Activated CD8-positive, alpha-beta memory T cell treated with anti-CD3 and anti-CD28 coated beads, Interleukin-2, amount 50 U/mL, for 1 hour (primary cell): Measurements from ENCODE around the gene CD34.
"Not testable (repeated sequence)": the region's sequence is repeated elsewhere in the genome, so short reads cannot be mapped to it uniquely, and the experiment has no call there.

Source experiments
- DNase-seq: peaks from one replicate; pipeline ENCODE4 v3.0.0-alpha.2; 2020; ENCODE audit errors: extremely low read depth

CD34 gene

DNA sequence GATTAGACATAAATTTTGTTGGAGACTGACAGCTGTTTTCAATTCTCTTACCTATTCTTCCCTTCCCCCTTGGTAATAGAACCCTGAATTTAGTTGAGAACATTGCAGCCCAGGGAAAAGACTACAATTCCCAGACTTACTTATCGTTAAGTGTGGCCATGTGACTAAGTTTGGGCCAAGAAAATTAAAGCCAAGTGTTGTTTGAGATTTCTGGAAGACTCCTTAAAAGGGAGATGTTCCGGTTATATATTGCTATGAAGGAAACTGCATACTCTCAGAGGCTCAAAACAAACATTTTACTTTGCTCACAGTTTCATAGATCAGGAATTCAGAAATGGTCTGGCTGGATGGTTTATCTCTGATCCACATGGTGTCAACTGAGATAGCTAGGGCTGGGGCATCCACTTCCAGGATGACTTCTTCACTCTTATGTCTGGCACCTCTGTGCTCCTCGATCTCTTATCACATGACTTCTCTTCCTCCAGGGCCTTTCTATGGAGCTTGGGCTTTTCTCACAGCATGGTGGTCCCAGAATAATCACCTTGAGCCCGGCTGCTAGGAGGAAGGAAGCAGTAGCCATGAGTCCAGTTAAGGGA, 22.4 kb upstream of the CD34 start:
- DNase-seq: no peak

DNA sequence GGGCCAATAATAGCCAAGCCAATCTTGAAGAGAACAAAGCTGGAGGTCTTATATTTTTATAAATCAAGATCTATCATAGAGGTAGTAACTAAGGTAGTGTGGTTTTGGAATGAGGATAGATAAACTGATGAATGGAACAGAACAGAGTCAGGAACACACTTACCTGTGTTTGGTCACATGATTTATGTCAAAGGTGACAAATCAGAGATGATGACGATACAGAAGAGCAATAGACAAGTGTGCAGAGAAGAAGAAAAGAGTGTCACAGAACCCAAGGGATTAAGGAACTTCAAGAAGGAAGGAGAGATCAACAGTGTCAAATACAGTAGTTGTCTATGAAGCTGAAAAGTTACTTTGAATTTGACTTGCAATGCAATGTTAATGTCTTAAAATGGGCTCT, 16.1 kb upstream of the CD34 start:
- DNase-seq: no peak

DNA sequence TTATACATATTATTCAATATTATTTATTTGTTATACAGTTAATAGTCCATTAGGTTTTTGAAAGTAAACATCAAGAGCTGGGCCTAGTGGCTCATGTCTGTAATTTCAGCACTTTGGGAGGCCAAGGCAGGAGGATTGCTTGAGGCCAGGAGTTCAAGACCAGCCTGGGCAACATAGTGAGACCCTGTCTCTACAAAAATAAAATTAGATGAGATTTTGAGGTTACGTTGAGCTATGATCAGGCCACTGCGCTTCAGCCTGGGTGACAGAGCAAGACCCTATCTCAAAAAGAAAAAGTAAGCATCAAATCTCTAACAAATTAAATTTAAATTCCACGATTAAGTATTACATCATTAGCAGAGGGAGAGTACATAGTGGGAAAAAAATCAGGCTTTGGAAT, 15.0 kb upstream of the CD34 start:
- not testable (repeated sequence) for DNase-seq

GRCh38 chr1:207925210-207925609, 14.3 kb upstream of the CD34 start:
- no peak for DNase-seq

GRCh38 chr1:207923561-207923960, 12.6 kb upstream of the CD34 start:
- DNase-seq: no peak

- no peak for DNase-seq
Observed at GRCh38 chr1:207923121-207923520, 12.2 kb upstream of the CD34 start.

DNA sequence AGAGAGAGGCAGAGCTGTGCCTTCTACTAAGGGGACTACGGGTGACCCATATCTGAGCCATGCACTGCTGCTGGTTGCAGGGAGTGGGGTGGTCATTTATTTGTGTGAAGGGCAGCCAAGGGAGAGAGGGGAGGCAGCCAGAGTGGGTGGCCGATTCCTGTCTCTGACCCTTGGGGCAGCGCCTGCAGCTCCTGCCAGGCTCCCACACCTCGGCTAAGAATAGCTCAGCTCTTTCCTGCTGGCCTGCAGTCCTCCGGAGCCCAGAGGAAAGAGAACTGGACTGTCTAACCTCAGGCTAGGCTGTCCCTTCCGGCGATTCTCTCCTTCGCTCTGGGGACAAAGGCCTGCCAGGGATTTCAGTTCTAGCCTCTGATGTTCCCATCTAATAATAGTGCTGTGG, 11.6 kb upstream of the CD34 start:
- no peak for DNase-seq

GRCh38 chr1:207921321-207921720, 10.4 kb upstream of the CD34 start:
- DNase-seq: no peak

GRCh38 chr1:207920444-207921021, 9.6 kb upstream of the CD34 start:
- no peak for DNase-seq

- no peak for DNase-seq
Observed at GRCh38 chr1:207919523-207920170, 8.7 kb upstream of the CD34 start.

GRCh38 chr1:207918581-207918980, 7.7 kb upstream of the CD34 start:
- DNase-seq: no peak

DNA sequence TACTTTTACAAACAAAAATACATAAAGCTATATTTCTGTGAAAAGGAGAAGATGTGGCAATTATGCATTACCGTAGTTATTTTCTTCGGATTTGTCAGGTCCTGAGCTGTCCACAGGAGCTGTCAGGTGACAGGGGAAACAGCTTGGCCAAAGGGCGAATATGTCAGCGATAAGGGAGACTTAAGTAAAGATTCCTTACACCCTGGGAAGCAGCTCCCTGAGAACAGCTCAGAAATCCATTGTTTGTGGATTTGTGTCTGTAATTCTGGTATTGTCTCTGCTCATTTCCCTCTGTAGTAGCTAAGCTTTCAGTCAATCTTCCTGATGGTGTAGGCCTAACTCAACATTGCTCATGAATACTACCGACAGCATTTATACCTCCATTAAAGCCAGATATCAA, 7.1 kb upstream of the CD34 start:
- no peak for DNase-seq

DNA sequence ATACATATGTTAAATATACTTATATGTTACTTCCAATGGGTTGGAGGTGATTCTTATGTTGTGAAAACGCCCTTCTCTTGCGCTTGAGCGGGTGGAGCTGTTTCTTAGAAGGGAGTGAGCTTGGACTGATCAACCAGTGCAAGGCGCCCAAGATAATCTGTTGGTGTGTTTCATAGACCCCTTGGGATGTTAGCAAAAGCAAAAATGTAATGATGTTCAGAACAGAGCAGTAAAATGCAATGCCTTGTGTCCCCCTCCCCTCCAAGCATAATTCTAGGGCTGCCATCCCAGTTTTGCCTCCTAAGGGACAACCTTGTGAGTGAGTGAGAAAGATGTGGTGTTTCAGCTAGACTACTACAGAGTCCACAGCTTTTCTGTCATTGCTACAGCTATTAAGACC, 6.2 kb upstream of the CD34 start:
- DNase-seq: no peak

DNA sequence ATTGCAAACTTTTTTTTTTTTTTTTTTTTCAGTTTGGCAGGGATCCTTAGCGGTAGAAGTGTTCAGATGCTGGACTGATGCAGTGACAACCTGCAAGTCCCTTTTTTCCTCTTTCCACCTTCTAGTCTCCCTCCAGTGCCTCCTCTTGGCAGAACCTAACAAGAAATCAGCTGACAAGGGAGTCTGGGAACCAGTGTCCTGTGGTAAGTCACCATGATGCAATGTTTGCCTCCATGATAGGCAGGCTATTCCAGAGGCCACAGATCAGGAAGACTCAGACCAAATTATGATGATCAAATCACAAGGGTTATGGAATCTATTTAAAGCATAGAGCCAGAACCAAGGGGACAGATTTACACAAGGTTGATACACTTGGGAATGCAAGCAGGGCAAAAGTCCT, 3.0 kb upstream of the CD34 start:
- DNase-seq: no peak

DNA sequence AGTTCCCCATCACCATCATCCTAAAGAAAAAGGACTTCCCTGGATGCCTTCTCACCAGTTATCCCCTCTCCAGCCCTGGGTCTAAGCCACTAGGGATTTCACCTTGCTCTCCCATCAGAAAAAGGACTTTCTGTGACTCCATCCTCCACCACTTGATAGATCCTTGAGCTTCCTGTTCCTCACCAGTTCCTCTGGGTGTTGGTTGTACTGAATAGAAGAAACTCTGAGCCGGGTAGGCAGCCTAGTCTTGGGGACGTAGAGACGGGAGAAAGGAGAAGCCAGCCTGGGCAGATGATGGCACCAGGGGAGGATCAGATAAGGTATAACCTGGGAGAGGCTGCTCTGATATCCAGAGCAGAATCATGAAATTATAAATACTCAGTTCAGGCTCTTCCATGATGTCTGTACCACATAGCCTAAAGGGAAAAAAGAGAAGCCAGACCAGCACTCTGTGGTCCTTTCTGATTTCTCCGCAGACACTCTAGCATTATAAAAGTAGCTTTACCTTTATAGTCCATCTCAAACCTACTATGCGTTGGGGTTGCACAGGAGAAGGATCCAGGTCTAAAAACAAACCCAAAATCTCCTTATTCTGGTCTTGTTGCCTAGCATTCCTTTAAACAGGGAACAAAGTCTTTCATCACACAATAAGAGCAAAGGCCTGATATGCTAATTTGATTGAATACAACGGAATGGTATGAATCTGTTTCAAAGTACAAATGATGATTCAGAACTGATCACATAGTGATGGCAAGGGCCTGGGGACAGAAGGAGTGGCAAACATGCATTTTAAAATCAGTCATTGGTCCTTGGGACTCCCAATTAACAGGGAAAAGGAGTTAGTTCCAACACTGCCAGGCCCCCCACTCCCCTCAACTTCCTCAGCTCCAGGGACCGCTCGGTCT, 1.2 kb upstream of the CD34 start:
- DNase-seq: no peak

DNA sequence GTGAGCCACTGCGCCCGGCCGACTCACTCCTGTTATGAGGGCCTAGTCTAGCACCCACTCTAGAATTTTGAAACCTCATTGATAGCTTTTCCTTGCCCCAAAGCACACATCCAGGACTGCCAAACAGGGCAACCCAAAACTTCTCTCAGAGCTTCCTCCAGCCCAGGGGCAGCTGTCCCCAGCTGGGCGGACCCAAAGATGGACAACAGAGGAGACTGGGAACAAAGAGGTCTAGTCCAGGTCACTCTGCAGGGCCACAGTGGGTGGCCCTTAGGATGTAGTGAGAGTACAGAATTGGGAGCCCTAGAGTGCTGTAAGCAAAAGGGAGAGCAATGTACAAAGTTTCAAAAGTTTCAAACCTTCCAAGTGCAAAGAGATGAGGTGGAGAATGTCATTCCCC, 1.2 kb downstream of the CD34 start:
- DNase-seq: no peak

GRCh38 chr1:207908107-207908734, 2.7 kb downstream of the CD34 start:
- no peak for DNase-seq

DNA sequence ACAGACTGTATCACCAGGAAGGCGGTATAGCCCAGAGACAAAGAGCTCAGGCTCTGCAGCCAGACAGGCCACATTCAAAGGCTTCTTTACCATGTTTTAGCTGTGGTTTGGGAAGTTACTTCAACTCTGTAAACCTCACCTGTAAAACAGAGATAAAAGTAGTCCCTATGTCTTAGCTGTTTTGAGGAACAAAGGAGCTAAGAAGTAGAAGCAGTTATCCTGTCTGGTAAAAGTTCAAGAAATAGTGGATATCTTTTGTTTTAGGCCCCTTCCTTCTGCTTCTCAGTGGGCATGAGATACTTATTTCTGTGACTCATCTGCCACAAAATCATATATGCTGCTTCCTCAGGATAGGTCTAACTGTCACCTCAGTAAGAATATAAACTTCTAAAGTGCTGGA, 6.5 kb downstream of the CD34 start:
- DNase-seq: no peak

GRCh38 chr1:207903767-207904166, 7.2 kb downstream of the CD34 start:
- DNase-seq: no peak

GRCh38 chr1:207903053-207903452, 7.9 kb downstream of the CD34 start:
- DNase-seq: no peak

- no peak for DNase-seq
Observed at GRCh38 chr1:207902566-207902965, 8.4 kb downstream of the CD34 start.

DNA sequence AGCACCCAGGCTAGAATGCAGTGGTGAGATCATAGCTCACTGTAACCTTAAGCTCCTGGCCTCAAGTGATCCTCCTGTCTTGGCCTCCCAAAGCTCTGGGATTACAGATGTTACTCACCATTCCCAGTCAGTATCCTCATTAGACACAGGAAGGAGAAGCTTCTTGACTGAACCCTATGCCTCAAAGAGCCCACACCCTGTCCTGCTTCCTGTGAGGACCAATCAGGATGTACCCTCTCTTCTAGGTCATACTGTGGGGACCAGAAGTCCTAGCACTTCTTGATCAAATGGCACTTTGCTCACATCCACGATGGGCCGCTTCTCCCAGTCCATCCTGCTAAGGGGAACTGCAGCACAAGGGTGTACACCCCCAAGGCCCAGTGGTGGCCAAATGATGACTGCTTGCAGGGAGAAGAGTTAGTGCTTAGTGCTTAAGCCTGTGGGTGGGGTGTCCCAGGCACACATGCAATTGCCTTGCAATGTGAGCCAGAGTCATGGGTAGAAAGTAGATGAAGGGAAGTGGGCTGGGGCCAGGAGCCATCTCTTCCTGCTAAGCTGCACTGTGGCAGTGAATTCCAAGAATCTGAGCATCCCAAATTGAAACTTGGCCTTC, 9.8 kb downstream of the CD34 start:
- DNase-seq: no peak
